IMR-90 (cell line): ENCODE results near the gene PPP1R1C. TPM values are rescaled to one million over a fixed set of nuclear protein-coding genes. Genes with fewer than 3 reads are reported as not detected.

Experiments
- ATAC-seq: fragments of 200-7000 bp; cut with Tn5 transposase; 2 replicates; pipeline ENCODE4 v1.9.1; 2020; ENCODE audit warnings: low read depth, mild to moderate bottlenecking, moderate library complexity
- BruUV-seq: library from RNA; stranded (reverse); fragments of 400-500 nt; replicated peaks from 2 replicates; lab custom pipeline; 2021; lab: Mats Ljungman, UMichigan
- CTCF ChIA-PET: fragments of 300-600 bp; formaldehyde crosslinking; extraction: SDS; loops from one replicate; lab custom pipeline; 2021; ENCODE audit warnings: antibody characterized with exemption; lab: Yijun Ruan, JAX
- POLR2A ChIA-PET: fragments of 300-600 bp; sonication (Branson Sonifier 250); formaldehyde crosslinking; loops from one replicate; lab custom pipeline; 2022; ENCODE audit warnings: antibody characterized with exemption; ENCODE audit not compliant: unreplicated experiment; lab: Charles Lee
- DNase-seq: peaks from one replicate; pipeline ENCODE4 v3.0.0; 2013
- H2AFZ ChIP-seq: replicated peaks from 2 replicates; pipeline ENCODE3; 2013; ENCODE audit warnings: low read length, mild to moderate bottlenecking; ENCODE audit not compliant: poor library complexity
- H2AK5ac ChIP-seq: 2 replicates; pipeline ENCODE4 v1.6.1; 2013; ENCODE audit warnings: low read depth, low read length, inconsistent platforms
- H2AK9ac ChIP-seq: replicated peaks from 2 replicates; pipeline ENCODE3; 2013; ENCODE audit warnings: mild to moderate bottlenecking, low read depth, low read length, moderate library complexity; ENCODE audit not compliant: poor library complexity
- H2BK120ac ChIP-seq: 2 replicates; pipeline ENCODE4 v1.6.1; 2013; ENCODE audit warnings: low read depth, low read length, inconsistent platforms
- H2BK15ac ChIP-seq: 3 replicates; pipeline ENCODE4 v1.6.1; 2013; ENCODE audit warnings: low read depth, low read length, inconsistent platforms
- H2BK20ac ChIP-seq: 2 replicates; pipeline ENCODE4 v1.6.1; 2013; ENCODE audit warnings: low read depth, mild to moderate bottlenecking, inconsistent platforms, low read length, moderate library complexity
- H2BK5ac ChIP-seq: 2 replicates; pipeline ENCODE4 v1.6.1; 2013; ENCODE audit warnings: mild to moderate bottlenecking, low read depth, low read length, inconsistent platforms; ENCODE audit not compliant: poor library complexity, severe bottlenecking
- H3K14ac ChIP-seq: replicated peaks from 2 replicates; pipeline ENCODE4 v1.6.1; 2013; ENCODE audit warnings: low read depth, low read length, inconsistent platforms
- H3K18ac ChIP-seq: 2 replicates; pipeline ENCODE4 v1.6.1; 2013; ENCODE audit warnings: low read depth, low read length, control low read depth
- H3K23ac ChIP-seq: 2 replicates; pipeline ENCODE4 v1.6.1; 2013; ENCODE audit warnings: low read depth, low read length, inconsistent platforms
- H3K27ac ChIP-seq: 2 replicates; pipeline ENCODE4 v1.5.1; 2013; ENCODE audit warnings: mild to moderate bottlenecking, control low read depth, low read length; ENCODE audit not compliant: insufficient read depth
- H3K27me3 ChIP-seq: 2 replicates; pipeline ENCODE4 v1.6.1; 2013; ENCODE audit warnings: low read length; ENCODE audit not compliant: control insufficient read depth, insufficient read depth
- H3K36me3 ChIP-seq: 2 replicates; pipeline ENCODE4 v1.6.1; 2013; ENCODE audit warnings: low read length, mixed read lengths; ENCODE audit not compliant: control insufficient read depth, insufficient read depth
- H3K4ac ChIP-seq: 2 replicates; pipeline ENCODE4 v1.6.1; 2013; ENCODE audit warnings: low read depth, low read length, inconsistent platforms
- H3K4me1 ChIP-seq: 2 replicates; pipeline ENCODE4 v1.6.1; 2013; ENCODE audit warnings: low read length, mixed read lengths; ENCODE audit not compliant: control insufficient read depth, insufficient read depth
- H3K4me2 ChIP-seq: 2 replicates; pipeline ENCODE4 v1.6.1; 2013; ENCODE audit warnings: low read depth, mild to moderate bottlenecking, control low read depth, low read length, moderate library complexity
- H3K4me3 ChIP-seq: 2 replicates; pipeline ENCODE4 v1.5.1; 2013; ENCODE audit warnings: low read depth, mild to moderate bottlenecking, control low read depth, low read length, moderate library complexity; ENCODE audit not compliant: insufficient read depth
- H3K56ac ChIP-seq: 2 replicates; pipeline ENCODE4 v1.6.1; 2013; ENCODE audit warnings: low read length, inconsistent platforms; ENCODE audit not compliant: insufficient read depth; ENCODE audit errors: extremely low read depth
- H3K79me1 ChIP-seq, 2 experiments: 2 replicates each; pipeline ENCODE4 v1.6.1; 2013; ENCODE audit warnings: low read length in 2 of 2, inconsistent platforms in 1 of 2, low read depth in 1 of 2
- H3K9ac ChIP-seq: 2 replicates; pipeline ENCODE4 v1.6.1; 2013; ENCODE audit warnings: low read depth, low read length, control low read depth
- H3K9me1 ChIP-seq: 2 replicates; pipeline ENCODE4 v1.6.1; 2013; ENCODE audit warnings: low read length, inconsistent platforms; ENCODE audit not compliant: insufficient read depth
- H3K9me3 ChIP-seq: 2 replicates; pipeline ENCODE4 v1.6.1; 2013; ENCODE audit warnings: low read length; ENCODE audit not compliant: control insufficient read depth, insufficient read depth
- H4K20me1 ChIP-seq: 2 replicates; pipeline ENCODE4 v1.6.1; 2013; ENCODE audit warnings: low read length, inconsistent platforms; ENCODE audit not compliant: insufficient read depth
- H4K5ac ChIP-seq: 2 replicates; pipeline ENCODE4 v1.6.1; 2013; ENCODE audit warnings: mild to moderate bottlenecking, low read depth, low read length, control low read depth
- H4K8ac ChIP-seq, 2 experiments: 2 replicates each; pipeline ENCODE4 v1.6.1; 2013; ENCODE audit warnings: low read depth in 2 of 2, low read length in 2 of 2, control low read depth in 1 of 2, inconsistent platforms in 1 of 2
- H4K91ac ChIP-seq: 2 replicates; pipeline ENCODE4 v1.6.1; 2013; ENCODE audit warnings: low read depth, low read length, inconsistent platforms; ENCODE audit not compliant: insufficient read depth
- BHLHE40 ChIP-seq: fragments of 150-350 bp; IDR thresholded peaks from 2 replicates; pipeline ENCODE4 v1.6.1; 2016; ENCODE audit warnings: mild to moderate bottlenecking, low read depth, low read length
- CEBPB ChIP-seq: IDR thresholded peaks from 2 replicates; pipeline ENCODE4 v1.6.1; 2012; ENCODE audit warnings: low read depth, low read length, improper control_type of control experiment
- CHD1 ChIP-seq: IDR thresholded peaks from 2 replicates; pipeline ENCODE4 v1.6.1; 2012; ENCODE audit warnings: low read depth, low read length, improper control_type of control experiment
- CTCF ChIP-seq: conservative IDR thresholded peaks from 2 replicates; pipeline ENCODE4 v1.5.1; 2012; ENCODE audit warnings: mild to moderate bottlenecking, low read depth, low read length, improper control_type of control experiment
- ELK1 ChIP-seq: fragments of 150-350 bp; IDR thresholded peaks from 2 replicates; pipeline ENCODE4 v1.6.1; 2016; ENCODE audit warnings: low read depth, mild to moderate bottlenecking, low read length, moderate library complexity, borderline replicate concordance
- FOS ChIP-seq: fragments of 150-350 bp; IDR thresholded peaks from 2 replicates; pipeline ENCODE4 v1.6.1; 2016; ENCODE audit warnings: low read depth, low read length
- MAFK ChIP-seq: IDR thresholded peaks from 2 replicates; pipeline ENCODE4 v1.6.1; 2012; ENCODE audit warnings: low read depth, low read length, improper control_type of control experiment
- MAZ ChIP-seq: IDR thresholded peaks from 2 replicates; pipeline ENCODE4 v1.6.1; 2012; ENCODE audit warnings: low read depth, mild to moderate bottlenecking, low read length, improper control_type of control experiment, moderate library complexity, borderline replicate concordance
- MXI1 ChIP-seq: IDR thresholded peaks from 2 replicates; pipeline ENCODE4 v1.6.1; 2012; ENCODE audit warnings: low read depth, mild to moderate bottlenecking, low read length, moderate library complexity, borderline replicate concordance
- NFE2L2 ChIP-seq: fragments of 150-350 bp; IDR thresholded peaks from 2 replicates; pipeline ENCODE4 v1.6.1; 2016; ENCODE audit warnings: low read depth, mild to moderate bottlenecking, low read length
- POLR2A ChIP-seq: IDR thresholded peaks from 2 replicates; pipeline ENCODE4 v1.6.1; 2012; ENCODE audit warnings: mild to moderate bottlenecking, low read depth, low read length
- RAD21 ChIP-seq: IDR thresholded peaks from 2 replicates; pipeline ENCODE4 v1.6.1; 2012; ENCODE audit warnings: low read length, improper control_type of control experiment
- RCOR1 ChIP-seq: IDR thresholded peaks from 2 replicates; pipeline ENCODE4 v1.6.1; 2012; ENCODE audit warnings: mild to moderate bottlenecking, low read length, improper control_type of control experiment; ENCODE audit not compliant: insufficient replicate concordance
- RFX5 ChIP-seq: IDR thresholded peaks from 2 replicates; pipeline ENCODE4 v1.8.0; 2012; ENCODE audit warnings: low read depth, mild to moderate bottlenecking, low read length, moderate library complexity
- SMC3 ChIP-seq: fragments of 150-350 bp; IDR thresholded peaks from 2 replicates; pipeline ENCODE4 v1.6.1; 2016; ENCODE audit warnings: low read depth, mild to moderate bottlenecking, antibody characterized with exemption, low read length, moderate library complexity
- USF2 ChIP-seq: fragments of 150-350 bp; IDR thresholded peaks from 2 replicates; pipeline ENCODE4 v1.6.1; 2017; ENCODE audit warnings: mild to moderate bottlenecking, antibody characterized with exemption, low read length, low read depth
- WGBS, 2 experiments: methylation state at CpG; one replicate each; pipeline versions ENCODE4 v1.1.5 to v1.1.7; 2013; ENCODE audit warnings: missing lambda C conversion rate in 2 of 2; ENCODE audit not compliant: insufficient read length in 1 of 2; ENCODE audit errors: extremely low coverage in 2 of 2; 5-methylcytosine and 5-hydroxymethylcytosine counted together
- dilution Hi-C: fragments of 300-500 bp; cut with HindIII; formaldehyde crosslinking; loops from one replicate; pipeline ENCODE4 v1.14.3; 2018; ENCODE audit warnings: low sequenced_read_pairs; ENCODE audit not compliant: unreplicated experiment
- in situ Hi-C: fragments of 300-500 bp; cut with MboI; formaldehyde crosslinking; loops from 3 replicates; pipeline ENCODE4 v1.14.3; 2019; ENCODE audit warnings: low sequenced_read_pairs, inconsistent platforms, mixed read lengths
- intact Hi-C: fragments of 100-400 bp; cut with micrococcal nuclease; formaldehyde crosslinking; loops from 2 replicates; pipeline ENCODE4 v1.10.0; 2022
- polyA plus RNA-seq, 3 experiments: library from polyadenylated mRNA; depleted of rRNA; stranded (reverse); fragments of >200 nt; gene quantifications; 2 replicates each; pipeline ENCODE4 v1.2.3, GENCODE V29; 2012; ENCODE audit warnings: low replicate concordance in 1 of 3
- total RNA-seq: library from RNA; depleted of rRNA; stranded (reverse); fragments of >200 nt; gene quantifications from 2 replicates; pipeline ENCODE4 v1.2.3, GENCODE V29; 2012

PPP1R1C gene
- total and polyA plus RNA-seq, 2 of the 4 experiments (the other 2 are of a cell fraction), result 0.10 to 0.36 TPM

DNA sequence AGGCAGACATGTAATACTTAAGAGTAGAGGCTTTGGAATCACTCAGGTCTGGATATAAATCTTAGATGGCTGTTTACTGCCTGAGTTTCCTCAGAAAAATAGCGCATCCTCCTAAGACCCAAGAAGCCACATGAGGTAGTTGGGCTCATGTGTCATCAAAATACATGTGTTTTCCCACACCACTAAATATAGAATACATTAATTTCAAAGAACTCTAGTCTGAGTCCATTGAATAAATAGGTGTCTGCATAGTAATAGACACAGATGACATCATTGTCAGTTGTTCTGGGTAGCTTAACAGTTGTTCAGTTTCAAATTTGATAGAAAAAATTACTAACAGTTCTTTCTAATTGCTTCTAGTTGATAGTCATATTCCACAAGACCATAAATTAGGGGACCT is 9.6 kb downstream of the PPP1R1C start:
- Histone ChIP-seq H3K4me2 (no peak overlapping the region), H3K9me3 (no peaks in the 10 kb centered on the region), H4K5ac (no peak overlapping the region), H3K18ac (no peak overlapping the region), H3K27me3 (no peaks in the 10 kb centered on the region), H2AFZ (no peak overlapping the region), H2BK5ac (no peak overlapping the region), H3K4me3 (no peak overlapping the region), H2AK5ac (no peak overlapping the region), H2BK120ac (no peak overlapping the region), H3K23ac (no peak overlapping the region), H3K4ac (no peak overlapping the region), H2BK20ac (no peak overlapping the region), H2AK9ac (no peak overlapping the region), H4K8ac (no peak overlapping the region), H4K20me1 (no peaks in the 10 kb centered on the region), H3K14ac (no peak overlapping the region), H3K36me3 (no peaks in the 10 kb centered on the region), H3K9ac (no peak overlapping the region), H2BK15ac (no peak overlapping the region), H3K56ac (no peak overlapping the region), H3K79me1 (no peaks in the 10 kb centered on the region), H4K91ac (no peak overlapping the region), H3K4me1 (no peaks in the 10 kb centered on the region), H3K9me1 (no peaks in the 10 kb centered on the region), H3K27ac (no peak overlapping the region)
- no TSS peak for BruUV-seq
- TF ChIP-seq RCOR1 (no peak), RFX5 (no peak), RAD21 (no peak), CTCF (no peak), CEBPB (no peak), USF2 (no peak), MAFK (no peak), MAZ (no peak), SMC3 (no peak), FOS (no peak), MXI1 (no peak), CHD1 (no peak), NFE2L2 (no peak), POLR2A (no peak), ELK1 (no peak), BHLHE40 (no peak)
- CTCF ChIA-PET, result interaction anchor here (0.7 kb wide), 1 partner anchor 1392 kb away, joined by 6 read pairs; no protein-coding TSS in a partner anchor
- intact Hi-C loops, result no loop called here
- WGBS, 2 experiments, result no CpG with 5 or more reads among the region's 1 CpG
- in situ Hi-C loops, result no loop called here
- POLR2A ChIA-PET, result no interaction called here
- ATAC-seq, result no peak
- no peak for DNase-seq
- dilution Hi-C loops, result no loop called here
